Spleen (tissue), 11 donors: Measurements from ENCODE around the gene CCNY. TPM values are rescaled to one million over a fixed set of nuclear protein-coding genes. Genes with fewer than 3 reads are reported as not detected.

Source experiments
- DNase-seq: peaks from one replicate; pipeline ENCODE4 v3.0.0-alpha.2; 2020
- H3K27ac ChIP-seq, 8 donors: fragments of 200-600 bp; sonication (generic) in 7 of 8; 1 replicate in 4 of 8; 2 replicates in 4 of 8; pipeline versions ENCODE4 v1.5.0 to v1.8.0; 2016 to 2021; ENCODE audit warnings: inconsistent platforms in 4 of 8, mild to moderate bottlenecking in 4 of 8, moderate library complexity in 1 of 8
- H3K27me3 ChIP-seq, 7 donors: fragments of 200-600 bp; sonication (generic) in 6 of 7; replicated peaks in 1 of 7; 1 replicate in 4 of 7; 2 replicates in 3 of 7; pipeline versions ENCODE4 v1.5.0 to v1.8.0; 2016 to 2021; ENCODE audit warnings: inconsistent platforms in 3 of 7, mild to moderate bottlenecking in 1 of 7
- H3K36me3 ChIP-seq, 6 donors: fragments of 200-600 bp; sonication (generic) in 5 of 6; 1 replicate in 4 of 6; 2 replicates in 2 of 6; pipeline versions ENCODE4 v1.5.0 to v1.8.0; 2016 to 2021; ENCODE audit warnings: inconsistent platforms in 2 of 6
- H3K4me1 ChIP-seq, 6 donors: fragments of 200-600 bp; sonication (generic) in 5 of 6; 1 replicate in 3 of 6; 2 replicates in 3 of 6; pipeline versions ENCODE4 v1.5.0 to v1.8.0; 2016 to 2021; ENCODE audit warnings: inconsistent platforms in 3 of 6
- H3K4me3 ChIP-seq, 8 donors: fragments of 200-600 bp; sonication (generic) in 7 of 8; 1 replicate in 4 of 8; 2 replicates in 4 of 8; pipeline versions ENCODE4 v1.5.0 to v1.8.0; 2016 to 2021; ENCODE audit warnings: inconsistent platforms in 4 of 8, mild to moderate bottlenecking in 4 of 8, moderate library complexity in 2 of 8
- H3K9me3 ChIP-seq, 8 donors: fragments of 200-600 bp; sonication (generic) in 7 of 8; 1 replicate in 4 of 8; 2 replicates in 4 of 8; pipeline versions ENCODE4 v1.5.0 to v1.8.0; 2016 to 2021; ENCODE audit warnings: inconsistent platforms in 4 of 8
- CTCF ChIP-seq, 11 experiments: fragments of 200-600 bp in 7 of 11; fragments of 450-650 bp in 4 of 11; sonication (generic) in 4 of 11; IDR thresholded peaks in 8 of 11; conservative IDR thresholded peaks in 3 of 11; 1 replicate in 7 of 11; 2 replicates in 4 of 11; pipeline versions ENCODE4 v1.4.0 to v1.8.0; 2016 to 2021; ENCODE audit warnings: antibody characterized with exemption in 11 of 11, inconsistent platforms in 4 of 11, mild to moderate bottlenecking in 1 of 11
- POLR2A ChIP-seq, 3 donors: fragments of 450-650 bp; IDR thresholded peaks; one replicate each; pipeline ENCODE4 v1.5.1; 2017; ENCODE audit warnings: antibody characterized with exemption in 3 of 3, mild to moderate bottlenecking in 1 of 3
- POLR2AphosphoS5 ChIP-seq, 3 donors: sonication (generic); formaldehyde crosslinking; IDR thresholded peaks; one replicate each; pipeline ENCODE4 v1.5.1; 2017; ENCODE audit warnings: antibody characterized with exemption in 3 of 3
- WGBS, 5 donors: extraction: QIAGEN DNeasy Blood & Tissue Kit in 3 of 5; methylation state at CpG; one replicate each; pipeline versions ENCODE4 v1.1.5 to v1.1.7; 2013 to 2018; 5-methylcytosine and 5-hydroxymethylcytosine counted together
- intact Hi-C: fragments of 100-400 bp; cut with DNase I; formaldehyde crosslinking; loops from one replicate; pipeline ENCODE4 v1.15.0; 2023; ENCODE audit warnings: low total_unique reads
- polyA plus RNA-seq, 3 donors: library from polyadenylated mRNA; stranded (reverse); fragments of 200-250 nt; gene quantifications; one replicate each; pipeline ENCODE4 v1.2.1, GENCODE V29; 2013
- total RNA-seq, 7 donors: library from RNA; depleted of rRNA in 3 of 7; stranded (reverse); fragments of >200 nt in 3 of 7; fragmentation: NEBNext Ultra II Directional in 4 of 7; extraction: Animal tissue kit (Norgen Biotek cat#: 25700) in 4 of 7; gene quantifications; one replicate each; pipeline versions ENCODE4 v1.1.0 to v1.2.1, GENCODE V29; 2016 to 2021
- donor health status: healthy with polysubstance abuse.
- donor health status: DM: no; HTN: no; CAD: no; lungs with moderate emphysema.
- donor health status: DM: no; HTN: no; CAD: no.
- donor health status: Bipolar disorder and iron deficiency.
- donor health status: healthy.
- donor health status: DM: no; HTN: no; CAD: no.
- donor health status: DM: yes; HTN: yes; CAD: no.

CCNY gene
- total and polyA plus RNA-seq, 10 donors = 21.1 to 83.1 (median 52.1) TPM

GRCh38 chr10:35409094-35409582, 72.8 kb downstream of the CCNY start:
- TF ChIP-seq POLR2A (IDR thresholded peaks at IDR 0.05) (no peak), POLR2AphosphoS5 (IDR thresholded peaks at IDR 0.05) (no peak), CTCF (IDR thresholded peaks at IDR 0.05 in 8 of 11, conservative IDR thresholded peaks at IDR 0.05 in 3 of 11) (no peak)
- no peak overlapping the region for H3K4me3 ChIP-seq
- no peak overlapping the region for H3K27ac ChIP-seq
- H3K27me3 ChIP-seq = no peaks in the 10 kb centered on the region
- H3K4me1 ChIP-seq = peaks cover 6 to 73% (median 26%) of the 10 kb centered on the region in 6 donors
- WGBS, 5 donors = 68 to 86% (median 76%) methylated on average over 2 of the region's 2 CpGs
- no peaks in the 10 kb centered on the region for H3K36me3 ChIP-seq
- H3K9me3 ChIP-seq = no peaks in the 10 kb centered on the region
- DNase-seq = no peak
- intact Hi-C loops = no loop called here

- Histone ChIP-seq H3K4me3 (no peak overlapping the region), H3K36me3 (no peaks in the 10 kb centered on the region), H3K9me3 (no peaks in the 10 kb centered on the region), H3K27me3 (no peaks in the 10 kb centered on the region), H3K4me1 (peaks cover 6 to 77% (median 26%) of the 10 kb centered on the region in 6 donors), H3K27ac (no peak overlapping the region)
- TF ChIP-seq CTCF (IDR thresholded peaks at IDR 0.05 in 8 of 11, conservative IDR thresholded peaks at IDR 0.05 in 3 of 11) = no peak
- no peak for TF ChIP-seq POLR2A (IDR thresholded peaks at IDR 0.05)
- no peak for TF ChIP-seq POLR2AphosphoS5 (IDR thresholded peaks at IDR 0.05)
- no peak for DNase-seq
- intact Hi-C loops = no loop called here
- WGBS, 5 donors = 93 to 100% (median 96%) methylated on average over 1 of the region's 1 CpG
Observed at GRCh38 chr10:35409808-35410207, 73.5 kb downstream of the CCNY start.

- WGBS, 5 donors = 70 to 84% (median 73%) methylated on average over 4 of the region's 4 CpGs
Observed at GRCh38 chr10:35412003-35412723, 75.9 kb downstream of the CCNY start.

More at GRCh38 chr10:35412003-35412723, 75.9 kb downstream of the CCNY start:
- Histone ChIP-seq H3K9me3 (no peaks in the 10 kb centered on the region), H3K27me3 (no peaks in the 10 kb centered on the region), H3K36me3 (no peaks in the 10 kb centered on the region), H3K4me3 (no peak overlapping the region), H3K4me1 (peaks cover 6 to 94% (median 26%) of the 10 kb centered on the region in 6 donors), H3K27ac (no peak overlapping the region)
- intact Hi-C loops = no loop called here
- no peak for DNase-seq
- no peak for TF ChIP-seq POLR2AphosphoS5 (IDR thresholded peaks at IDR 0.05)
- no peak for TF ChIP-seq CTCF (IDR thresholded peaks at IDR 0.05 in 8 of 11, conservative IDR thresholded peaks at IDR 0.05 in 3 of 11)
- no peak for TF ChIP-seq POLR2A (IDR thresholded peaks at IDR 0.05)
